CD14-positive monocyte (primary cell): Measurements from ENCODE around the gene VCL. TPM values are rescaled to one million over a fixed set of nuclear protein-coding genes. Genes with fewer than 3 reads are reported as not detected.

Source experiments
- DNase-seq, 3 donors: peaks; one replicate each; pipeline ENCODE4 v3.0.0-alpha.2; 2011 to 2022
- H2AFZ ChIP-seq: 2 replicates; pipeline ENCODE4 v1.6.0; 2012; ENCODE audit warnings: mild to moderate bottlenecking, low read depth, low read length, inconsistent platforms; ENCODE audit not compliant: insufficient read depth, poor library complexity, severe bottlenecking
- H3K27ac ChIP-seq, 2 donors: 1 replicate in 1 of 2; 2 replicates in 1 of 2; pipeline ENCODE4 v1.5.1; 2012 to 2013; ENCODE audit warnings: low read length in 2 of 2, control low read depth in 1 of 2, inconsistent platforms in 1 of 2, low read depth in 1 of 2, mild to moderate bottlenecking in 1 of 2
- H3K27me3 ChIP-seq, 2 donors: one replicate each; pipeline versions ENCODE4 v1.6.0 to v1.6.1; 2011 to 2013; ENCODE audit warnings: low read length in 2 of 2; ENCODE audit not compliant: control insufficient read depth in 2 of 2, insufficient read depth in 2 of 2
- H3K36me3 ChIP-seq, 2 donors: replicated peaks in 1 of 2; 1 replicate in 1 of 2; 2 replicates in 1 of 2; pipeline versions ENCODE4 v1.5.1 to v1.6.1; 2012 to 2013; ENCODE audit warnings: low read length in 2 of 2, control low read depth in 1 of 2, inconsistent platforms in 1 of 2, mild to moderate bottlenecking in 1 of 2; ENCODE audit not compliant: insufficient read depth in 2 of 2, control insufficient read depth in 1 of 2
- H3K4me1 ChIP-seq, 2 donors: 1 replicate in 1 of 2; 2 replicates in 1 of 2; pipeline versions ENCODE4 v1.5.1 to v1.6.1; 2012 to 2013; ENCODE audit warnings: low read length in 2 of 2, control low read depth in 1 of 2, inconsistent platforms in 1 of 2, mild to moderate bottlenecking in 1 of 2, moderate library complexity in 1 of 2; ENCODE audit not compliant: insufficient read depth in 2 of 2, control insufficient read depth in 1 of 2
- H3K4me2 ChIP-seq: replicated peaks from 2 replicates; pipeline ENCODE3; 2012; ENCODE audit warnings: low read length, moderate library complexity, mild to moderate bottlenecking; ENCODE audit not compliant: poor library complexity, severe bottlenecking; ENCODE audit errors: extremely low read depth
- H3K4me3 ChIP-seq, 3 experiments: fragments of 200-600 bp in 1 of 3; sonication (generic) in 1 of 3; replicated peaks in 1 of 3; 1 replicate in 2 of 3; 2 replicates in 1 of 3; pipeline ENCODE4 v1.5.1; 2011 to 2013; ENCODE audit warnings: low read length in 3 of 3, mild to moderate bottlenecking in 3 of 3, control low read depth in 2 of 3, low read depth in 2 of 3, inconsistent platforms in 1 of 3, moderate library complexity in 1 of 3
- H3K79me2 ChIP-seq: 2 replicates; pipeline ENCODE4 v1.6.0; 2012; ENCODE audit warnings: mild to moderate bottlenecking, control low read depth, inconsistent platforms, low read length, moderate library complexity; ENCODE audit not compliant: insufficient read depth
- H3K9ac ChIP-seq: 2 replicates; pipeline ENCODE4 v1.6.0; 2017; ENCODE audit warnings: low read length, mild to moderate bottlenecking; ENCODE audit not compliant: insufficient read depth, poor library complexity, severe bottlenecking
- H3K9me3 ChIP-seq, 2 donors: replicated peaks in 1 of 2; 1 replicate in 1 of 2; 2 replicates in 1 of 2; pipeline versions ENCODE4 v1.5.1 to v1.6.1; 2012 to 2013; ENCODE audit warnings: low read length in 2 of 2, control low read depth in 1 of 2; ENCODE audit not compliant: control insufficient read depth in 1 of 2, insufficient read depth in 1 of 2
- H4K20me1 ChIP-seq: 2 replicates; pipeline ENCODE4 v1.6.0; 2012; ENCODE audit warnings: mild to moderate bottlenecking, low read length, control low read depth, moderate library complexity; ENCODE audit not compliant: insufficient read depth
- H3K27ac Mint-ChIP-seq, 7 donors: one replicate each; pipeline ENCODE4 v1.8.0; 2020; ENCODE audit warnings: mild to moderate bottlenecking in 7 of 7, mixed read lengths in 7 of 7, moderate library complexity in 6 of 7, inconsistent platforms in 2 of 7
- H3K27me3 Mint-ChIP-seq, 3 donors: one replicate each; pipeline ENCODE4 v1.8.0; 2021 to 2022; ENCODE audit warnings: low read depth in 3 of 3, mild to moderate bottlenecking in 3 of 3, mixed read lengths in 3 of 3, moderate library complexity in 3 of 3, inconsistent platforms in 1 of 3
- H3K36me3 Mint-ChIP-seq, 2 donors: one replicate each; pipeline ENCODE4 v1.8.0; 2020; ENCODE audit warnings: mixed read lengths in 2 of 2, inconsistent platforms in 1 of 2, mild to moderate bottlenecking in 1 of 2
- H3K4me1 Mint-ChIP-seq: one replicate; pipeline ENCODE4 v1.8.0; 2020; ENCODE audit warnings: mild to moderate bottlenecking, mixed read lengths
- H3K4me3 Mint-ChIP-seq, 2 donors: one replicate each; pipeline ENCODE4 v1.8.0; 2020; ENCODE audit warnings: mild to moderate bottlenecking in 2 of 2, mixed read lengths in 2 of 2, moderate library complexity in 1 of 2
- H3K9me3 Mint-ChIP-seq, 7 donors: one replicate each; pipeline ENCODE4 v1.8.0; 2020 to 2022; ENCODE audit warnings: mixed read lengths in 7 of 7, mild to moderate bottlenecking in 6 of 7, moderate library complexity in 6 of 7, inconsistent platforms in 2 of 7
- WGBS: methylation state at CpG from one replicate; pipeline ENCODE4 v1.1.5; 2013; ENCODE audit warnings: missing lambda C conversion rate; ENCODE audit not compliant: insufficient coverage; 5-methylcytosine and 5-hydroxymethylcytosine counted together
- intact Hi-C, 2 donors: fragments of 100-400 bp; cut with micrococcal nuclease; formaldehyde crosslinking; loops; one replicate each; pipeline versions ENCODE4 v1.15.0 to v1.15.1; 2023
- polyA plus RNA-seq, 3 donors: library from polyadenylated mRNA; depleted of rRNA in 1 of 3; unstranded in 2 of 3; stranded (reverse) in 1 of 3; fragments of 300-500 nt in 2 of 3; fragments of >200 nt in 1 of 3; fragmentation: Illumina TruSeq in 2 of 3; gene quantifications; 1 replicate in 2 of 3; 2 replicates in 1 of 3; pipeline ENCODE4 v1.2.3, GENCODE V29; 2012 to 2021
- TF ChIP-seq, protein P1 (sequence below): fragments of 200-600 bp; IDR thresholded peaks from one replicate; pipeline ENCODE4 v1.8.0; 2022; ENCODE audit warnings: antibody characterized with exemption, mild to moderate bottlenecking

The VCL gene
- polyA plus RNA-seq, 3 donors, result 39.1 to 68.4 (median 52.8) TPM

DNA sequence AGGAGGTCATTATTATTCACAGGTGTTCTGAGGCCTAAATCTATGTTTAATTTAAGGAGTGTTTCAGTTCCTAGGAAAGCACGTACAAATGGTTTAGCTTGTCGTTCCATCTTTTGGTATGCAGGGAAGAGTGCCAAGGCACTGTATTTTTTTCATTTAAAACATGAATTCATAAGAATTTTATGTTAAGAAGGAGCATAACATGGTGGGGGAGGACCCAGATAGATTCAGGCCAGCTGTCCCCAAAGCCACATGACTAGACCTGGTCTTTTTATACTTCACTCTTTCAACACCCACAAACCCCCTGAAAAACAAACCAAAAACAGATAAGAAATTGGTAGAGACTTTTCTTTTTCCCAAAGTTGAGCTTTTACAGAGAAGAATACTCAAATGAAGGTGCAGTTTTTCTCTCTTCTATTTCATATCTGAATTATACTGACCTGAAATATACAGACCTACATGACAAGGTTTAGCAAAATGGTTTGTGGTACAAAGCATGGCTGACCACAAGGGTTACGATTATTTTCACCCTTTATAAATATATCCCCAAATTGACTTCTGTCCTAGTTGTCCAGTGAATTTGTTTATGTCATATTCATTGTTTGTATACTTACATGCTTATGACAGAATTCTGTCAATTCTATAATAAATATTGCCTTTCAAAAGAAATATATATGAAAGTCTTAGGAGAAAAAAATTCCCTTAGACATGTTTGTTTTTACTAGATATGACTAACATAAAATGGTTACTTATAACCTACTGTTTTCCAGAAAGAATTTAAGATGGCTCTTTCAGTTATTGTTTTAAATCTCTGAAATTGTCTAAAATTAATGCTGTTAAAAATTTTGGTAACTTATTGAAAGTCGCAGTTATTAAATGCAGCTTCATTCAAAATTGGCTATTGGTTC lies 81.4 kb downstream of the VCL start:
- Histone ChIP-seq H3K36me3 (peaks cover 45 to 79% of the 10 kb centered on the region in 2 donors), H3K79me2 (peaks cover 18% of the 10 kb centered on the region), H4K20me1 (peaks cover 71% of the 10 kb centered on the region), H2AFZ (no peak overlapping the region), H3K9ac (no peak overlapping the region), H3K27me3 (no peaks in the 10 kb centered on the region), H3K9me3 (no peaks in the 10 kb centered on the region), H3K27ac (peak overlapping the region in 1 of 2 donors; percentile 23), H3K4me1 (no peaks in the 10 kb centered on the region), H3K4me2 (no peak overlapping the region), H3K4me3 (no peak overlapping the region)
- intact Hi-C loops, result loop anchor here in 1 of 2 donors (10.0 kb wide), 1 partner anchor 114 kb away; no protein-coding TSS in a partner anchor
- H3K4me3 Mint-ChIP-seq, result no peak overlapping the region
- peaks cover 17% of the 10 kb centered on the region for H3K4me1 Mint-ChIP-seq
- no peak for DNase-seq
- WGBS, result no CpG with 5 or more reads among the region's 4 CpGs
- H3K9me3 Mint-ChIP-seq, result no peaks in the 10 kb centered on the region
- H3K36me3 Mint-ChIP-seq, result peaks cover 47 to 71% of the 10 kb centered on the region in 2 donors
- H3K27me3 Mint-ChIP-seq, result no peaks in the 10 kb centered on the region
- peak overlapping the region in 3 of 7 donors; percentile 17 to 63 (median 21) for H3K27ac Mint-ChIP-seq
- TF ChIP-seq, protein P1, sequence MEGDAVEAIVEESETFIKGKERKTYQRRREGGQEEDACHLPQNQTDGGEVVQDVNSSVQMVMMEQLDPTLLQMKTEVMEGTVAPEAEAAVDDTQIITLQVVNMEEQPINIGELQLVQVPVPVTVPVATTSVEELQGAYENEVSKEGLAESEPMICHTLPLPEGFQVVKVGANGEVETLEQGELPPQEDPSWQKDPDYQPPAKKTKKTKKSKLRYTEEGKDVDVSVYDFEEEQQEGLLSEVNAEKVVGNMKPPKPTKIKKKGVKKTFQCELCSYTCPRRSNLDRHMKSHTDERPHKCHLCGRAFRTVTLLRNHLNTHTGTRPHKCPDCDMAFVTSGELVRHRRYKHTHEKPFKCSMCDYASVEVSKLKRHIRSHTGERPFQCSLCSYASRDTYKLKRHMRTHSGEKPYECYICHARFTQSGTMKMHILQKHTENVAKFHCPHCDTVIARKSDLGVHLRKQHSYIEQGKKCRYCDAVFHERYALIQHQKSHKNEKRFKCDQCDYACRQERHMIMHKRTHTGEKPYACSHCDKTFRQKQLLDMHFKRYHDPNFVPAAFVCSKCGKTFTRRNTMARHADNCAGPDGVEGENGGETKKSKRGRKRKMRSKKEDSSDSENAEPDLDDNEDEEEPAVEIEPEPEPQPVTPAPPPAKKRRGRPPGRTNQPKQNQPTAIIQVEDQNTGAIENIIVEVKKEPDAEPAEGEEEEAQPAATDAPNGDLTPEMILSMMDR, result no peak

DNA sequence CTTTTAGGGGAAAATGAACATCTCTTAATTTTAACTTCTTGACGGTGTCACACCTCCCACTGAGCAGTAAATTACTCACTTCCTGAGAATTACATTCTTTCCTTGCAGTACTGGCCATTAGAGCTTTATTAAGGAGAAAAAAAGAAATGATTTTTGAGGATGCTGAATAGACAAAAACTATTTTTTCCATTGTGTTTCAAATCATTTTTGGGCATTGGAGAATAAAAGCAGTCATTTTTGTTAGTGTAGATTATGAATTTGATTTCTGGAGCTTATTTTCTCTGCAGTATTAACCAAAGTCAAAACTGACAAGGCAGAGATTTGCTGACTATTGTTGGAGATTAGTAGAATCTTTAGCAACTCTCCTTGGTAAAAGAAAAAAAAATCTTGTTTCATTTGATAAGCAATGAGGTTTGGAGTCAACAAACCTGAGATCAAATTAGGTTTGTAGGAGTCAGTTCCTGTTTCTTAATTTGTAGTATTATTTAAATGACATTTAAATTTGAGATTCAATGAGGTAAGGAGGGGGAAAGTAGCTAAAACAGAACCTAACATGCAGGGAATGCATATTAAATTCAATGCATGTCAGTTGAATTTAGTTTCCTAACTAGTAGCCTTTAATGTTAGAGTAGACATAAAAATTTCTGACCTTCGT lies 82.1 kb downstream of the VCL start:
- no peaks in the 10 kb centered on the region for H3K27me3 Mint-ChIP-seq
- H3K4me1 Mint-ChIP-seq, result peaks cover 17% of the 10 kb centered on the region
- intact Hi-C loops, result loop anchor here in 1 of 2 donors (10.0 kb wide), 2 partner anchors 115 to 235 kb away; no protein-coding TSS in a partner anchor
- no peak overlapping the region for H3K4me2 ChIP-seq
- TF ChIP-seq, protein P1, result no peak
- H3K9me3 ChIP-seq, result no peaks in the 10 kb centered on the region
- H3K79me2 ChIP-seq, result peaks cover 18% of the 10 kb centered on the region
- no peak for DNase-seq
- H3K4me1 ChIP-seq, result no peaks in the 10 kb centered on the region
- H3K4me3 ChIP-seq, result no peak overlapping the region
- peaks cover 42 to 79% of the 10 kb centered on the region in 2 donors for H3K36me3 ChIP-seq
- no peak overlapping the region for H2AFZ ChIP-seq
- H3K27ac ChIP-seq, result peak overlapping the region in 1 of 2 donors; percentile 3
- H3K4me3 Mint-ChIP-seq, result no peak overlapping the region
- no peak overlapping the region for H3K9ac ChIP-seq
- peaks cover 47 to 71% of the 10 kb centered on the region in 2 donors for H3K36me3 Mint-ChIP-seq
- peaks cover 63% of the 10 kb centered on the region for H4K20me1 ChIP-seq
- no peak overlapping the region for H3K27ac Mint-ChIP-seq
- H3K27me3 ChIP-seq, result no peaks in the 10 kb centered on the region
- no peaks in the 10 kb centered on the region for H3K9me3 Mint-ChIP-seq
- no CpG with 5 or more reads among the region's 2 CpGs for WGBS
